ENCODE results near the gene ABI3BP. TPM values are rescaled to one million over a fixed set of nuclear protein-coding genes. Genes with fewer than 3 reads are reported as not detected.

The ABI3BP gene
- total and polyA plus RNA-seq, 2 donors (not counting 1 experiment from before 2014, with no cell fraction given) = 4.8 to 62.9 TPM

DNA sequence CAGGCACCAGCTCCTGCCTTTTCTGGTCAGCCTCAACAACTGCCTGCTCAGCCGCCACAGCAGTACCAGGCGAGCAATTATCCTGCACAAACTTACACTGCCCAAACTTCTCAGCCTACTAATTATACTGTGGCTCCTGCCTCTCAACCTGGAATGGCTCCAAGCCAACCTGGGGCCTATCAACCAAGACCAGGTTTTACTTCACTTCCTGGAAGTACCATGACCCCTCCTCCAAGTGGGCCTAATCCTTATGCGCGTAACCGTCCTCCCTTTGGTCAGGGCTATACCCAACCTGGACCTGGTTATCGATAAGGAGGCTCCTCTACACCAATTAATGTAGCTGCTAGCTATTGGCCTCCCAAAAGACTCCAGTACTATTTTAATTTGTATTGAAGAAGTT lies 245.0 kb downstream of the ABI3BP start:
- Histone ChIP-seq H3K36me3 (ENCODE audit: control insufficient read depth, insufficient read depth, low read length) (peaks cover 10% of the 10 kb centered on the region), H4K20me1 (ENCODE audit: control insufficient read depth, extremely low read depth, insufficient read depth, low read length) (no peaks in the 10 kb centered on the region), H3K27ac (ENCODE audit: insufficient read depth, low read length) (no peak overlapping the region), H3K4me3 (replicated peaks in 1 of 4; ENCODE audit: control extremely low read depth in 1 of 4, insufficient read depth in 1 of 4, low read depth in 3 of 4, low read length in 4 of 4) (no peak overlapping the region), H3K79me2 (ENCODE audit: control insufficient read depth, insufficient read depth, low read length) (no peaks in the 10 kb centered on the region), H3K4me1 (ENCODE audit: control insufficient read depth, extremely low read depth, insufficient read depth, low read length) (no peaks in the 10 kb centered on the region), H3K27me3 (ENCODE audit: control insufficient read depth, insufficient read depth, low read length) (no peaks in the 10 kb centered on the region), H3K9me3 (ENCODE audit: control insufficient read depth, insufficient read depth, low read depth, low read length) (no peaks in the 10 kb centered on the region), H2AFZ (ENCODE audit: low read length) (no peak overlapping the region), H3K4me2 (ENCODE audit: extremely low read depth, insufficient read depth, low read length) (no peak overlapping the region), H3K9ac (ENCODE audit: insufficient read depth, low read length) (no peak overlapping the region)
- DNase-seq (ENCODE audit: low read depth in 2 of 2) = no peak
- no peak for TF ChIP-seq EZH2 (IDR thresholded peaks at IDR 0.05; ENCODE audit: low read length, missing control alignments)
- TF ChIP-seq, protein P1, sequence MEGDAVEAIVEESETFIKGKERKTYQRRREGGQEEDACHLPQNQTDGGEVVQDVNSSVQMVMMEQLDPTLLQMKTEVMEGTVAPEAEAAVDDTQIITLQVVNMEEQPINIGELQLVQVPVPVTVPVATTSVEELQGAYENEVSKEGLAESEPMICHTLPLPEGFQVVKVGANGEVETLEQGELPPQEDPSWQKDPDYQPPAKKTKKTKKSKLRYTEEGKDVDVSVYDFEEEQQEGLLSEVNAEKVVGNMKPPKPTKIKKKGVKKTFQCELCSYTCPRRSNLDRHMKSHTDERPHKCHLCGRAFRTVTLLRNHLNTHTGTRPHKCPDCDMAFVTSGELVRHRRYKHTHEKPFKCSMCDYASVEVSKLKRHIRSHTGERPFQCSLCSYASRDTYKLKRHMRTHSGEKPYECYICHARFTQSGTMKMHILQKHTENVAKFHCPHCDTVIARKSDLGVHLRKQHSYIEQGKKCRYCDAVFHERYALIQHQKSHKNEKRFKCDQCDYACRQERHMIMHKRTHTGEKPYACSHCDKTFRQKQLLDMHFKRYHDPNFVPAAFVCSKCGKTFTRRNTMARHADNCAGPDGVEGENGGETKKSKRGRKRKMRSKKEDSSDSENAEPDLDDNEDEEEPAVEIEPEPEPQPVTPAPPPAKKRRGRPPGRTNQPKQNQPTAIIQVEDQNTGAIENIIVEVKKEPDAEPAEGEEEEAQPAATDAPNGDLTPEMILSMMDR (conservative IDR thresholded peaks at IDR 0.05 in 1 of 2, IDR thresholded peaks at IDR 0.05 in 1 of 2; ENCODE audit: low read depth in 1 of 2, low read length in 2 of 2) = no peak

DNA sequence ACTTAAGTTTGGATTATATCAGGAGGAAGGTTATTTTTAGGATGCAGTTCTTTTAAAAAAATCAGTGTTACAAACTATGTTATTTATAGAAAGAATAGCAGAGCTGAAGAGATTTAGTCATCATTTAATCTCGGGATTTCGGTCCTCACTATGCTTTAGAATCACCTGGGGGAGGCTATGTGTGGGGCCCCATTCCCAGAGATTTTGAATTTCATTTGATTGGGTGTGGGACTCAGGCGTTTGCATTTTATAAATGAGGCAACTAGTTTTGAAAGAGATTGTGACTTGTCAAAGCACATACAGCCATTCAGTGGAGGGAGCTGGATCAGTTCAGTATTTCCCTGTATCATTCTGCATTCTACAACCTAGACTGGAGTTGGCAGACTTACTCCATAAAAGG lies 247.1 kb downstream of the ABI3BP start:
- no peak overlapping the region for H3K9ac ChIP-seq (ENCODE audit: insufficient read depth, low read length)
- no peak overlapping the region for H3K4me3 ChIP-seq (replicated peaks in 1 of 4; ENCODE audit: control extremely low read depth in 1 of 4, insufficient read depth in 1 of 4, low read depth in 3 of 4, low read length in 4 of 4)
- no peak overlapping the region for H3K27ac ChIP-seq (ENCODE audit: insufficient read depth, low read length)
- TF ChIP-seq, protein P1 (conservative IDR thresholded peaks at IDR 0.05 in 1 of 2, IDR thresholded peaks at IDR 0.05 in 1 of 2; ENCODE audit: low read depth in 1 of 2, low read length in 2 of 2) = no peak
- no peak for TF ChIP-seq EZH2 (IDR thresholded peaks at IDR 0.05; ENCODE audit: low read length, missing control alignments)
- H3K27me3 ChIP-seq (ENCODE audit: control insufficient read depth, insufficient read depth, low read length) = no peaks in the 10 kb centered on the region
- H3K9me3 ChIP-seq (ENCODE audit: control insufficient read depth, insufficient read depth, low read depth, low read length) = no peaks in the 10 kb centered on the region
- no peaks in the 10 kb centered on the region for H4K20me1 ChIP-seq (ENCODE audit: control insufficient read depth, extremely low read depth, insufficient read depth, low read length)
- H2AFZ ChIP-seq (ENCODE audit: low read length) = no peak overlapping the region
- peaks cover 11% of the 10 kb centered on the region for H3K36me3 ChIP-seq (ENCODE audit: control insufficient read depth, insufficient read depth, low read length)
- no peak for DNase-seq (ENCODE audit: low read depth in 2 of 2)
- H3K4me2 ChIP-seq (ENCODE audit: extremely low read depth, insufficient read depth, low read length) = no peak overlapping the region
- H3K4me1 ChIP-seq (ENCODE audit: control insufficient read depth, extremely low read depth, insufficient read depth, low read length) = no peaks in the 10 kb centered on the region
- no peaks in the 10 kb centered on the region for H3K79me2 ChIP-seq (ENCODE audit: control insufficient read depth, insufficient read depth, low read length)

DNA sequence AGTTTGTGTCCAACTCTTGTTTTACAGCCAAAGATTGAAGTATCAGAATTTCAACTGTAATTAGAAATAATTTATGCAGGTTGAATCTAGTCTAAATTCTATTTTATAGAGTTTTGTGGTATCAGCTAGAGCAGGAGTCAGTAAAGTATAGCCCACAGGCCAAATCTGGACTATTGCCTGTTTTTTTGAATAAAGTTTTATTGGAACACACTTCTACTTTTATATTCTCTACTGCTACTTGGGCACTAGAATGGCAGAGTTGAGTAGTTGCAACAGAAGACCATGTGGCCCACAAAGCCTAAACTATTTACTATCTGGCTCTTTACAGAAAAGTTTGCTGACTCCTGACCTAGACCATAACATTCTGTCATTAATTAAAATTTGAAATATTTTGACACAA lies 247.6 kb downstream of the ABI3BP start:
- DNase-seq (ENCODE audit: low read depth in 2 of 2) = no peak
- Histone ChIP-seq H3K4me1 (ENCODE audit: control insufficient read depth, extremely low read depth, insufficient read depth, low read length) (no peaks in the 10 kb centered on the region), H3K4me3 (replicated peaks in 1 of 4; ENCODE audit: control extremely low read depth in 1 of 4, insufficient read depth in 1 of 4, low read depth in 3 of 4, low read length in 4 of 4) (no peak overlapping the region), H3K9ac (ENCODE audit: insufficient read depth, low read length) (no peak overlapping the region), H3K9me3 (ENCODE audit: control insufficient read depth, insufficient read depth, low read depth, low read length) (no peaks in the 10 kb centered on the region), H3K27me3 (ENCODE audit: control insufficient read depth, insufficient read depth, low read length) (no peaks in the 10 kb centered on the region), H3K27ac (ENCODE audit: insufficient read depth, low read length) (no peak overlapping the region), H3K4me2 (ENCODE audit: extremely low read depth, insufficient read depth, low read length) (no peak overlapping the region), H2AFZ (ENCODE audit: low read length) (no peak overlapping the region), H3K36me3 (ENCODE audit: control insufficient read depth, insufficient read depth, low read length) (peaks cover 11% of the 10 kb centered on the region), H3K79me2 (ENCODE audit: control insufficient read depth, insufficient read depth, low read length) (no peaks in the 10 kb centered on the region), H4K20me1 (ENCODE audit: control insufficient read depth, extremely low read depth, insufficient read depth, low read length) (no peaks in the 10 kb centered on the region)
- TF ChIP-seq, protein P1 (conservative IDR thresholded peaks at IDR 0.05 in 1 of 2, IDR thresholded peaks at IDR 0.05 in 1 of 2; ENCODE audit: low read depth in 1 of 2, low read length in 2 of 2) = no peak
- no peak for TF ChIP-seq EZH2 (IDR thresholded peaks at IDR 0.05; ENCODE audit: low read length, missing control alignments)

All from fibroblast of lung (primary cell).